WTC11 (cell line): Measurements from ENCODE around the gene BABAM2. TPM values are rescaled to one million over a fixed set of nuclear protein-coding genes. Genes with fewer than 3 reads are reported as not detected.

Source experiments
- ATAC-seq: fragments of 200-7000 bp; cut with Tn5 transposase; 2 replicates; pipeline ENCODE4 v1.10.0; 2021; ENCODE audit warnings: mild to moderate bottlenecking, moderate library complexity
- CTCF ChIA-PET: fragments of 300-600 bp; sonication (Branson Sonifier 250); formaldehyde crosslinking; loops from one replicate; lab custom pipeline; 2021; ENCODE audit warnings: antibody characterized with exemption; lab: Charles Lee
- POLR2A ChIA-PET: fragments of 350-600 bp; sonication (Branson Sonifier 250); formaldehyde crosslinking; loops from one replicate; lab custom pipeline; 2021; ENCODE audit warnings: antibody characterized with exemption; lab: Charles Lee
- DNase-seq: peaks from one replicate; pipeline ENCODE4 v3.0.0; 2021; ENCODE audit warnings: low spot score
- H3K27ac Mint-ChIP-seq: 2 replicates; pipeline ENCODE4 v1.8.0; 2021; ENCODE audit warnings: mixed read lengths
- H3K27me3 Mint-ChIP-seq: 2 replicates; pipeline ENCODE4 v1.8.0; 2021; ENCODE audit warnings: low read depth, mild to moderate bottlenecking, moderate library complexity, mixed read lengths
- H3K36me3 Mint-ChIP-seq: 2 replicates; pipeline ENCODE4 v1.8.0; 2021; ENCODE audit warnings: mixed read lengths
- H3K4me1 Mint-ChIP-seq: 2 replicates; pipeline ENCODE4 v1.8.0; 2022; ENCODE audit warnings: mixed read lengths
- H3K4me3 Mint-ChIP-seq: 2 replicates; pipeline ENCODE4 v1.8.0; 2021; ENCODE audit warnings: mild to moderate bottlenecking, moderate library complexity, mixed read lengths
- H3K9me3 Mint-ChIP-seq: 2 replicates; pipeline ENCODE4 v1.8.0; 2021; ENCODE audit warnings: mixed read lengths
- ATF1 ChIP-seq: sonication (generic); formaldehyde crosslinking; IDR thresholded peaks from 2 replicates; pipeline ENCODE4 v1.8.1; 2023; ENCODE audit warnings: mild to moderate bottlenecking, moderate library complexity, missing genetic modification reagents
- CREB1 ChIP-seq: sonication (generic); formaldehyde crosslinking; IDR thresholded peaks from 2 replicates; pipeline ENCODE4 v1.8.0; 2023; ENCODE audit warnings: mild to moderate bottlenecking, missing genetic modification reagents
- CREM ChIP-seq: sonication (generic); formaldehyde crosslinking; IDR thresholded peaks from 2 replicates; pipeline ENCODE4 v1.8.1; 2022; ENCODE audit warnings: mild to moderate bottlenecking, missing genetic modification reagents, moderate library complexity
- EMX1 ChIP-seq: fragments of 250-450 bp; sonication (Bioruptor Pico); IDR thresholded peaks from 2 replicates; pipeline ENCODE4 v1.8.0; 2021; ENCODE audit warnings: mild to moderate bottlenecking
- ETV6 ChIP-seq: sonication (generic); formaldehyde crosslinking; IDR thresholded peaks from 2 replicates; pipeline ENCODE4 v1.8.1; 2022; ENCODE audit warnings: mild to moderate bottlenecking, missing genetic modification reagents
- FOXJ3 ChIP-seq: sonication (generic); formaldehyde crosslinking; IDR thresholded peaks from 2 replicates; pipeline ENCODE4 v1.9.0; 2021; ENCODE audit warnings: missing genetic modification reagents, mild to moderate bottlenecking, borderline replicate concordance
- GRHL2 ChIP-seq: fragments of 250-450 bp; sonication (Bioruptor Pico); IDR thresholded peaks from 2 replicates; pipeline ENCODE4 v1.8.0; 2022; ENCODE audit warnings: mild to moderate bottlenecking, moderate library complexity; ENCODE audit not compliant: insufficient replicate concordance, severe bottlenecking
- GTF2I ChIP-seq: fragments of 250-450 bp; sonication (Bioruptor Pico); conservative IDR thresholded peaks from 2 replicates; pipeline ENCODE4 v1.4.0; 2021; ENCODE audit warnings: mild to moderate bottlenecking
- HMGA2 ChIP-seq: fragments of 250-450 bp; sonication (Bioruptor Pico); IDR thresholded peaks from 2 replicates; pipeline ENCODE4 v1.4.0; 2021; ENCODE audit warnings: mild to moderate bottlenecking, moderate library complexity
- JAZF1 ChIP-seq: fragments of 250-450 bp; sonication (Bioruptor Pico); IDR thresholded peaks from 2 replicates; pipeline ENCODE4 v1.9.0; 2021; ENCODE audit warnings: moderate library complexity, mild to moderate bottlenecking, inconsistent platforms
- MYBL2 ChIP-seq: sonication (generic); formaldehyde crosslinking; IDR thresholded peaks from 2 replicates; pipeline ENCODE4 v1.8.1; 2023; ENCODE audit warnings: mild to moderate bottlenecking, moderate library complexity, missing genetic modification reagents
- NR2C2 ChIP-seq: sonication (generic); formaldehyde crosslinking; IDR thresholded peaks from 2 replicates; pipeline ENCODE4 v1.8.0; 2022; ENCODE audit warnings: mild to moderate bottlenecking, missing genetic modification reagents
- OVOL2 ChIP-seq: fragments of 250-450 bp; sonication (Bioruptor Pico); IDR thresholded peaks from 2 replicates; pipeline ENCODE4 v1.9.0; 2021; ENCODE audit warnings: mild to moderate bottlenecking, borderline replicate concordance
- SMAD4 ChIP-seq: sonication (generic); formaldehyde crosslinking; IDR thresholded peaks from 2 replicates; pipeline ENCODE4 v1.8.0; 2022; ENCODE audit warnings: mild to moderate bottlenecking, missing genetic modification reagents
- ZNF219 ChIP-seq: sonication (generic); formaldehyde crosslinking; IDR thresholded peaks from 2 replicates; pipeline ENCODE4 v1.8.0; 2023; ENCODE audit warnings: missing genetic modification reagents, mild to moderate bottlenecking, borderline replicate concordance
- ZNF263 ChIP-seq: sonication (generic); formaldehyde crosslinking; IDR thresholded peaks from 2 replicates; pipeline ENCODE4 v1.8.1; 2022; ENCODE audit warnings: low read depth, mild to moderate bottlenecking, moderate library complexity, missing genetic modification reagents
- ZNF396 ChIP-seq: fragments of 250-450 bp; sonication (Bioruptor Pico); IDR thresholded peaks from 2 replicates; pipeline ENCODE4 v1.8.0; 2021; ENCODE audit warnings: mild to moderate bottlenecking, moderate library complexity, borderline replicate concordance
- total RNA-seq: library from RNA; stranded (reverse); gene quantifications from 3 replicates; pipeline ENCODE4 v1.2.3, GENCODE V29; 2021
- TF ChIP-seq, protein P1 (sequence below): fragments of 250-450 bp; sonication (Bioruptor Pico); IDR thresholded peaks from 2 replicates; pipeline ENCODE4 v1.8.0; 2021; ENCODE audit warnings: mild to moderate bottlenecking
- TF ChIP-seq, protein P2 (sequence below): sonication (generic); formaldehyde crosslinking; IDR thresholded peaks from 2 replicates; pipeline ENCODE4 v1.8.0; 2023; ENCODE audit warnings: missing genetic modification reagents, mild to moderate bottlenecking, borderline replicate concordance
- TF ChIP-seq, protein P3 (sequence below): sonication (generic); formaldehyde crosslinking; IDR thresholded peaks from 2 replicates; pipeline ENCODE4 v1.8.1; 2022; ENCODE audit warnings: missing genetic modification reagents, borderline replicate concordance
- TF ChIP-seq, protein P4 (sequence below): sonication (generic); formaldehyde crosslinking; IDR thresholded peaks from 2 replicates; pipeline ENCODE4 v1.8.1; 2023; ENCODE audit warnings: mild to moderate bottlenecking, missing genetic modification reagents, moderate library complexity
- TF ChIP-seq, protein P5 (sequence below): fragments of 250-450 bp; sonication (Bioruptor Pico); IDR thresholded peaks from 2 replicates; pipeline ENCODE4 v2.1.2; 2022; ENCODE audit warnings: mild to moderate bottlenecking, moderate library complexity
- TF ChIP-seq, protein P6 (sequence below): sonication (generic); formaldehyde crosslinking; IDR thresholded peaks from 2 replicates; pipeline ENCODE4 v1.8.1; 2022; ENCODE audit warnings: low read depth, missing genetic modification reagents, borderline replicate concordance

BABAM2 gene
- total RNA-seq, 1 experiment from 2014 or later = 16.5 TPM

DNA sequence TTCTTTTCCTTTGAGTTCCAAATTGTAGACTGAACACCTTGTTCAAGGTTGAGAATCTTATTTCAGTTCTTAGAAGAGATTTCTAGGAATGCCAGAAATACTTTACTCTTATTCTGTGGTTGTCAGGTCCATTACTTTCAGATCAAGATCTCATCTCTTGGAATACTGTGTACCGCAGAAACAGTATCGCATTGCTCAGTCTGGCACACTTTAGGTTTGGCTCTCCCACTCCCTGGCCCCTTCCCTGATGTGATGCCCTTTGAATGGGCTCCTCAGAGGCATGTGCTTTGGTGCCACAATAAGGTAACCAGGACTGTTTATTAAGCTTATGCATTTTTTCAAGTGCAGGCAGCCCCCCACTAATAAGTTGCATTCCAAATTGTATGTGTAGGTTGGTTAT, 257.5 kb downstream of the BABAM2 start:
- no peaks in the 10 kb centered on the region for H3K27me3 Mint-ChIP-seq
- no peak for ATAC-seq
- DNase-seq = no peak
- no peak overlapping the region for H3K27ac Mint-ChIP-seq
- ChIA-PET POLR2A (no interaction called here), CTCF (no interaction called here)
- H3K4me3 Mint-ChIP-seq = no peak overlapping the region
- TF ChIP-seq HMGA2 (CRISPR knock-in tag) (no peak), OVOL2 (no peak), NR2C2 (CRISPR knock-in tag) (no peak), SMAD4 (no peak), GRHL2 (CRISPR knock-in tag) (no peak), ZNF263 (no peak), EMX1 (CRISPR knock-in tag) (no peak), CREM (CRISPR knock-in tag) (no peak), ETV6 (CRISPR knock-in tag) (no peak), ZNF396 (CRISPR knock-in tag) (no peak), ATF1 (CRISPR knock-in tag) (no peak)
- TF ChIP-seq, protein P1, sequence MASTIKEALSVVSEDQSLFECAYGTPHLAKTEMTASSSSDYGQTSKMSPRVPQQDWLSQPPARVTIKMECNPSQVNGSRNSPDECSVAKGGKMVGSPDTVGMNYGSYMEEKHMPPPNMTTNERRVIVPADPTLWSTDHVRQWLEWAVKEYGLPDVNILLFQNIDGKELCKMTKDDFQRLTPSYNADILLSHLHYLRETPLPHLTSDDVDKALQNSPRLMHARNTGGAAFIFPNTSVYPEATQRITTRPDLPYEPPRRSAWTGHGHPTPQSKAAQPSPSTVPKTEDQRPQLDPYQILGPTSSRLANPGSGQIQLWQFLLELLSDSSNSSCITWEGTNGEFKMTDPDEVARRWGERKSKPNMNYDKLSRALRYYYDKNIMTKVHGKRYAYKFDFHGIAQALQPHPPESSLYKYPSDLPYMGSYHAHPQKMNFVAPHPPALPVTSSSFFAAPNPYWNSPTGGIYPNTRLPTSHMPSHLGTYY (CRISPR knock-in tag) = no peak
- TF ChIP-seq, protein P2, sequence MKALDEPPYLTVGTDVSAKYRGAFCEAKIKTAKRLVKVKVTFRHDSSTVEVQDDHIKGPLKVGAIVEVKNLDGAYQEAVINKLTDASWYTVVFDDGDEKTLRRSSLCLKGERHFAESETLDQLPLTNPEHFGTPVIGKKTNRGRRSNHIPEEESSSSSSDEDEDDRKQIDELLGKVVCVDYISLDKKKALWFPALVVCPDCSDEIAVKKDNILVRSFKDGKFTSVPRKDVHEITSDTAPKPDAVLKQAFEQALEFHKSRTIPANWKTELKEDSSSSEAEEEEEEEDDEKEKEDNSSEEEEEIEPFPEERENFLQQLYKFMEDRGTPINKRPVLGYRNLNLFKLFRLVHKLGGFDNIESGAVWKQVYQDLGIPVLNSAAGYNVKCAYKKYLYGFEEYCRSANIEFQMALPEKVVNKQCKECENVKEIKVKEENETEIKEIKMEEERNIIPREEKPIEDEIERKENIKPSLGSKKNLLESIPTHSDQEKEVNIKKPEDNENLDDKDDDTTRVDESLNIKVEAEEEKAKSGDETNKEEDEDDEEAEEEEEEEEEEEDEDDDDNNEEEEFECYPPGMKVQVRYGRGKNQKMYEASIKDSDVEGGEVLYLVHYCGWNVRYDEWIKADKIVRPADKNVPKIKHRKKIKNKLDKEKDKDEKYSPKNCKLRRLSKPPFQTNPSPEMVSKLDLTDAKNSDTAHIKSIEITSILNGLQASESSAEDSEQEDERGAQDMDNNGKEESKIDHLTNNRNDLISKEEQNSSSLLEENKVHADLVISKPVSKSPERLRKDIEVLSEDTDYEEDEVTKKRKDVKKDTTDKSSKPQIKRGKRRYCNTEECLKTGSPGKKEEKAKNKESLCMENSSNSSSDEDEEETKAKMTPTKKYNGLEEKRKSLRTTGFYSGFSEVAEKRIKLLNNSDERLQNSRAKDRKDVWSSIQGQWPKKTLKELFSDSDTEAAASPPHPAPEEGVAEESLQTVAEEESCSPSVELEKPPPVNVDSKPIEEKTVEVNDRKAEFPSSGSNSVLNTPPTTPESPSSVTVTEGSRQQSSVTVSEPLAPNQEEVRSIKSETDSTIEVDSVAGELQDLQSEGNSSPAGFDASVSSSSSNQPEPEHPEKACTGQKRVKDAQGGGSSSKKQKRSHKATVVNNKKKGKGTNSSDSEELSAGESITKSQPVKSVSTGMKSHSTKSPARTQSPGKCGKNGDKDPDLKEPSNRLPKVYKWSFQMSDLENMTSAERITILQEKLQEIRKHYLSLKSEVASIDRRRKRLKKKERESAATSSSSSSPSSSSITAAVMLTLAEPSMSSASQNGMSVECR (CRISPR knock-in tag) = no peak
- TF ChIP-seq, protein P3, sequence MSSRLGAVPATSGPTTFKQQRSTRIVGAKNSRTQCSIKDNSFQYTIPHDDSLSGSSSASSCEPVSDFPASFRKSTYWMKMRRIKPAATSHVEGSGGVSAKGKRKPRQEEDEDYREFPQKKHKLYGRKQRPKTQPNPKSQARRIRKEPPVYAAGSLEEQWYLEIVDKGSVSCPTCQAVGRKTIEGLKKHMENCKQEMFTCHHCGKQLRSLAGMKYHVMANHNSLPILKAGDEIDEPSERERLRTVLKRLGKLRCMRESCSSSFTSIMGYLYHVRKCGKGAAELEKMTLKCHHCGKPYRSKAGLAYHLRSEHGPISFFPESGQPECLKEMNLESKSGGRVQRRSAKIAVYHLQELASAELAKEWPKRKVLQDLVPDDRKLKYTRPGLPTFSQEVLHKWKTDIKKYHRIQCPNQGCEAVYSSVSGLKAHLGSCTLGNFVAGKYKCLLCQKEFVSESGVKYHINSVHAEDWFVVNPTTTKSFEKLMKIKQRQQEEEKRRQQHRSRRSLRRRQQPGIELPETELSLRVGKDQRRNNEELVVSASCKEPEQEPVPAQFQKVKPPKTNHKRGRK (CRISPR knock-in tag) = no peak
- TF ChIP-seq, protein P4, sequence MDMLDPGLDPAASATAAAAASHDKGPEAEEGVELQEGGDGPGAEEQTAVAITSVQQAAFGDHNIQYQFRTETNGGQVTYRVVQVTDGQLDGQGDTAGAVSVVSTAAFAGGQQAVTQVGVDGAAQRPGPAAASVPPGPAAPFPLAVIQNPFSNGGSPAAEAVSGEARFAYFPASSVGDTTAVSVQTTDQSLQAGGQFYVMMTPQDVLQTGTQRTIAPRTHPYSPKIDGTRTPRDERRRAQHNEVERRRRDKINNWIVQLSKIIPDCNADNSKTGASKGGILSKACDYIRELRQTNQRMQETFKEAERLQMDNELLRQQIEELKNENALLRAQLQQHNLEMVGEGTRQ = no peak
- TF ChIP-seq, protein P5, sequence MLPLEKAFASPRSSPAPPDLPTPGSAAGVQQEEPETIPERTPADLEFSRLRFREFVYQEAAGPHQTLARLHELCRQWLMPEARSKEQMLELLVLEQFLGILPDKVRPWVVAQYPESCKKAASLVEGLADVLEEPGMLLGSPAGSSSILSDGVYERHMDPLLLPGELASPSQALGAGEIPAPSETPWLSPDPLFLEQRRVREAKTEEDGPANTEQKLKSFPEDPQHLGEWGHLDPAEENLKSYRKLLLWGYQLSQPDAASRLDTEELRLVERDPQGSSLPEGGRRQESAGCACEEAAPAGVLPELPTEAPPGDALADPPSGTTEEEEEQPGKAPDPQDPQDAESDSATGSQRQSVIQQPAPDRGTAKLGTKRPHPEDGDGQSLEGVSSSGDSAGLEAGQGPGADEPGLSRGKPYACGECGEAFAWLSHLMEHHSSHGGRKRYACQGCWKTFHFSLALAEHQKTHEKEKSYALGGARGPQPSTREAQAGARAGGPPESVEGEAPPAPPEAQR (CRISPR knock-in tag) = no peak
- TF ChIP-seq, all 79 proteins: peak for 0
- Mint-ChIP-seq H3K9me3 (peaks cover 11% of the 10 kb centered on the region), H3K36me3 (peaks cover 4% of the 10 kb centered on the region; the same call in 1 of the 2 replicates), H3K4me1 (no peaks in the 10 kb centered on the region)

DNA sequence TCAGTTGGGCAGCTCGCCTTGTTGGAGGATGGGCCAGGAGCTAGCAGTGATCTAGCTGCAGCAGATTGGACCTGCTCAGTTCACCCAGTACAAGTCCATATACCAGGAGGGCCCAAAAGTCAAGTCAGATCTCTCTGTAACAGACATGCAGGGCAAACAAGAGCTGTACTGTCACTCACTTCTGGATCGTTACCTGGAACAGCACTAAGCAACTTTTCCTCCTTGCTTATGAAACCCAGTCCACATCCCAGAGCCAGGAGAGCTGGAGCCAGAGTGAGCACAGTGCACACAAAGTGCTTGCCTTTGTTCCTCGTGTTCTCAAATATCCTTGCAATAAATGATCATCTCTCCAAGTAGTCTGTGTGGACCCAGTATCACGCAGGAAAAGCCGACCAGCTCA, 258.0 kb downstream of the BABAM2 start:
- POLR2A ChIA-PET = no interaction called here
- no peak for DNase-seq
- peaks cover 4% of the 10 kb centered on the region; the same call in 1 of the 2 replicates for H3K36me3 Mint-ChIP-seq
- no peak overlapping the region for H3K27ac Mint-ChIP-seq
- no peaks in the 10 kb centered on the region for H3K4me1 Mint-ChIP-seq
- no peaks in the 10 kb centered on the region for H3K27me3 Mint-ChIP-seq
- no peak overlapping the region for H3K4me3 Mint-ChIP-seq
- CTCF ChIA-PET = no interaction called here
- H3K9me3 Mint-ChIP-seq = peaks cover 11% of the 10 kb centered on the region
- ATAC-seq = no peak
- TF ChIP-seq OVOL2 (no peak), MYBL2 (CRISPR knock-in tag) (no peak), ZNF219 (CRISPR knock-in tag) (no peak), FOXJ3 (CRISPR knock-in tag) (no peak), JAZF1 (CRISPR knock-in tag) (no peak), CREB1 (CRISPR knock-in tag) (no peak), GTF2I (CRISPR knock-in tag) (no peak)
- TF ChIP-seq, protein P6, sequence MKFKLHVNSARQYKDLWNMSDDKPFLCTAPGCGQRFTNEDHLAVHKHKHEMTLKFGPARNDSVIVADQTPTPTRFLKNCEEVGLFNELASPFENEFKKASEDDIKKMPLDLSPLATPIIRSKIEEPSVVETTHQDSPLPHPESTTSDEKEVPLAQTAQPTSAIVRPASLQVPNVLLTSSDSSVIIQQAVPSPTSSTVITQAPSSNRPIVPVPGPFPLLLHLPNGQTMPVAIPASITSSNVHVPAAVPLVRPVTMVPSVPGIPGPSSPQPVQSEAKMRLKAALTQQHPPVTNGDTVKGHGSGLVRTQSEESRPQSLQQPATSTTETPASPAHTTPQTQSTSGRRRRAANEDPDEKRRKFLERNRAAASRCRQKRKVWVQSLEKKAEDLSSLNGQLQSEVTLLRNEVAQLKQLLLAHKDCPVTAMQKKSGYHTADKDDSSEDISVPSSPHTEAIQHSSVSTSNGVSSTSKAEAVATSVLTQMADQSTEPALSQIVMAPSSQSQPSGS (CRISPR knock-in tag) = no peak
